Kidney (tissue), 14 donors: ENCODE data around the gene S100A14. TPM values are rescaled to one million over a fixed set of nuclear protein-coding genes. Genes with fewer than 3 reads are reported as not detected.

Experiments used
- DNase-seq, 5 donors: peaks; one replicate each; pipeline ENCODE4 v3.0.0-alpha.2; 2013 to 2020
- FAIRE-seq: peaks from 2 replicates; lab custom pipeline; 2012; peaks lifted over from hg19 to GRCh38; lab: Jason Lieb, UNC
- H3K27ac ChIP-seq, 2 donors: one replicate each; pipeline ENCODE4 v1.7.0; 2013; ENCODE audit warnings: low read depth in 2 of 2, low read length in 2 of 2, inconsistent platforms in 1 of 2
- H3K27me3 ChIP-seq: one replicate; pipeline ENCODE4 v1.7.1; 2013; ENCODE audit warnings: low read length, inconsistent platforms; ENCODE audit not compliant: control insufficient read depth, insufficient read depth
- H3K36me3 ChIP-seq, 3 donors: one replicate each; pipeline versions ENCODE4 v1.7.0 to v1.7.1; 2013; ENCODE audit warnings: low read length in 3 of 3, control low read depth in 1 of 3, inconsistent platforms in 1 of 3; ENCODE audit not compliant: insufficient read depth in 3 of 3, control insufficient read depth in 2 of 3
- H3K4me1 ChIP-seq, 3 donors: one replicate each; pipeline versions ENCODE4 v1.7.0 to v1.7.1; 2013; ENCODE audit warnings: low read length in 3 of 3, inconsistent platforms in 1 of 3, low read depth in 1 of 3; ENCODE audit not compliant: control insufficient read depth in 2 of 3, insufficient read depth in 2 of 3
- H3K4me3 ChIP-seq, 3 donors: one replicate each; pipeline versions ENCODE4 v1.7.0 to v1.8.1; 2013; ENCODE audit warnings: low read length in 3 of 3, control low read depth in 1 of 3, inconsistent platforms in 1 of 3
- H3K9ac ChIP-seq, 3 donors: one replicate each; pipeline versions ENCODE4 v1.7.0 to v1.7.1; 2013; ENCODE audit warnings: low read length in 3 of 3, control low read depth in 1 of 3, inconsistent platforms in 1 of 3
- H3K9me3 ChIP-seq, 3 donors: one replicate each; pipeline versions ENCODE4 v1.7.0 to v1.7.1; 2013; ENCODE audit warnings: low read length in 3 of 3, control low read depth in 1 of 3, inconsistent platforms in 1 of 3; ENCODE audit not compliant: control insufficient read depth in 2 of 3, insufficient read depth in 1 of 3
- CTCF ChIP-seq: IDR thresholded peaks from 3 replicates; pipeline ENCODE4 v1.5.1; 2012; ENCODE audit warnings: mild to moderate bottlenecking, moderate library complexity, borderline replicate concordance; ENCODE audit not compliant: insufficient read depth; ENCODE audit errors: extremely low read depth
- intact Hi-C: fragments of 100-400 bp; cut with DNase I; formaldehyde crosslinking; loops from one replicate; pipeline ENCODE4 v1.11.1; 2022
- polyA plus RNA-seq: library from polyadenylated mRNA; stranded (reverse); fragments of 350-450 nt; fragmentation: Illumina TruSeq; extraction: RNeasy Lipid Tissue Mini Kit (QIAGEN cat#74804); gene quantifications from one replicate; pipeline ENCODE4 v1.2.3, GENCODE V29; 2014; ENCODE audit warnings: low read depth, low replicate concordance; ENCODE audit not compliant: insufficient read depth
- total RNA-seq: library from RNA; stranded (reverse); fragmentation: NEBNext Ultra II Directional; extraction: Animal tissue kit (Norgen Biotek cat#: 25700); gene quantifications from one replicate; pipeline ENCODE4 v1.2.1, GENCODE V29; 2021
- donor health status: control.
- donor health status: control.
- donor health status: control.
- donor health status: control.
- donor health status: control.
- donor health status: DM: yes; HTN: yes; CAD: no.
- donor health status: Normal renal cell carcinoma (clear cell type).

Gene S100A14
- total and polyA plus RNA-seq, 2 donors from 2014 or later: 35.6 to 75.9 TPM

DNA sequence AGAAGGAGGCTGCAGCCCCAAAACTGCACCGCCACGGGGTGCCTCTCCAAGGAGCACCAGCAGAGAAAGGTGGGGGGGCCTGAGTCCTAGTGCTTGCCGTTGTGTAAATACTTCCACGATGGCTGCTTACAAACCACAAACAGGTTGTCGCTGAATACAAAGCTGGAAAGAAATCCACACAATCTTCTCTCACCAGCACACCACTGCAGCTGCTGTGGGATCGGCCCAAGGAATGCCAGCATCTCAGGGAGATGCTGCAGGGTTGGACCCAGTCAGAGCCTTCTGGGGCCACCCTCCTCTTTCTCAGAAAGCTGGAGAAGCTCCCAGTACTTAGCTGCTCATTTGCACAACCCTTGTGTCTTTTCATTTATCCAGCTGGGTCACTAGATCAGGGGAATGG lies 3.0 kb upstream of the S100A14 start:
- no peak overlapping the region for H3K27ac ChIP-seq

GRCh38 chr1:153617663-153618062 lies 1.5 kb upstream of the S100A14 start:
- Histone ChIP-seq H3K9ac (no peak overlapping the region), H3K9me3 (no peaks in the 10 kb centered on the region), H3K4me3 (no peak overlapping the region), H3K4me1 (peaks cover 2 to 10% (median 6%) of the 10 kb centered on the region in 3 donors), H3K27ac (no peak overlapping the region), H3K36me3 (no peaks in the 10 kb centered on the region), H3K27me3 (no peaks in the 10 kb centered on the region)
- DNase-seq: peak in 3 of 5 donors; percentile 66 to 93 (median 80)
- intact Hi-C loops: no loop called here
- FAIRE-seq: no peak
- peak; percentile 83 for TF ChIP-seq CTCF

More for the DNA sequence above, 3.0 kb upstream of the S100A14 start:
- peak in 1 of 5 donors; percentile 39 for DNase-seq
- Histone ChIP-seq H3K27me3 (no peaks in the 10 kb centered on the region), H3K9me3 (no peaks in the 10 kb centered on the region), H3K4me3 (no peak overlapping the region), H3K9ac (no peak overlapping the region), H3K36me3 (no peaks in the 10 kb centered on the region), H3K4me1 (peaks cover 0 to 10% (median 6%) of the 10 kb centered on the region in 3 donors)
- intact Hi-C loops: no loop called here
- FAIRE-seq: no peak
- TF ChIP-seq CTCF: no peak

- no peak for FAIRE-seq
- Histone ChIP-seq H3K36me3 (no peaks in the 10 kb centered on the region), H3K4me3 (no peak overlapping the region)
Observed at GRCh38 chr1:153616917-153617311, 789 bp upstream of the S100A14 start.

More at GRCh38 chr1:153616917-153617311, 789 bp upstream of the S100A14 start:
- H3K4me1 ChIP-seq: peaks cover 2 to 10% (median 6%) of the 10 kb centered on the region in 3 donors
- no peaks in the 10 kb centered on the region for H3K27me3 ChIP-seq
- no peaks in the 10 kb centered on the region for H3K9me3 ChIP-seq
- peak overlapping the region; percentile 9 to 41 for H3K27ac ChIP-seq
- TF ChIP-seq CTCF: no peak
- peak overlapping the region in 1 of 3 donors; percentile 37 for H3K9ac ChIP-seq
- DNase-seq: peak in 1 of 5 donors; percentile 66
- intact Hi-C loops: no loop called here
